Natural killer cell (primary cell): ENCODE results near the gene CCDC102B. TPM values are rescaled to one million over a fixed set of nuclear protein-coding genes. Genes with fewer than 3 reads are reported as not detected.
"Not testable (repeated sequence)": the region's sequence is repeated elsewhere in the genome, so short reads cannot be mapped to it uniquely, and the experiment has no call there.

ENCODE experiments used
- ATAC-seq, 3 donors: fragments of 150-1000 bp in 2 of 3; fragments of 200-7000 bp in 1 of 3; cut with Tn5 transposase; 1 replicate in 1 of 3; 2 replicates in 2 of 3; pipeline ENCODE4 v1.10.0; 2021; ENCODE audit warnings: mild to moderate bottlenecking in 2 of 3, moderate library complexity in 2 of 3
- DNase-seq, 2 donors: peaks; one replicate each; pipeline versions ENCODE4 v3.0.0 to v3.0.0-alpha.2; 2013 to 2021; ENCODE audit warnings: mixed read lengths in 1 of 2
- H3K27ac ChIP-seq: one replicate; pipeline ENCODE4 v1.5.1; 2013; ENCODE audit warnings: mild to moderate bottlenecking, low read length
- H3K27me3 ChIP-seq: one replicate; pipeline ENCODE4 v1.6.1; 2013; ENCODE audit warnings: low read length; ENCODE audit not compliant: control insufficient read depth, insufficient read depth
- H3K36me3 ChIP-seq: one replicate; pipeline ENCODE4 v1.6.1; 2013; ENCODE audit warnings: low read length; ENCODE audit not compliant: control insufficient read depth, insufficient read depth
- H3K4me1 ChIP-seq: one replicate; pipeline ENCODE4 v1.6.1; 2013; ENCODE audit warnings: low read length; ENCODE audit not compliant: control insufficient read depth, insufficient read depth
- H3K4me3 ChIP-seq: one replicate; pipeline ENCODE4 v1.5.1; 2013; ENCODE audit warnings: low read length
- H3K9me3 ChIP-seq: one replicate; pipeline ENCODE4 v1.6.1; 2013; ENCODE audit warnings: low read length; ENCODE audit not compliant: control insufficient read depth, insufficient read depth
- H3K27ac Mint-ChIP-seq, 2 donors: one replicate each; pipeline ENCODE4 v1.8.0; 2022; ENCODE audit warnings: mild to moderate bottlenecking in 2 of 2, mixed read lengths in 2 of 2, moderate library complexity in 1 of 2
- H3K27me3 Mint-ChIP-seq, 2 donors: one replicate each; pipeline ENCODE4 v1.8.0; 2022; ENCODE audit warnings: low read depth in 2 of 2, mixed read lengths in 2 of 2
- H3K36me3 Mint-ChIP-seq: one replicate; pipeline ENCODE4 v1.8.0; 2022; ENCODE audit warnings: mixed read lengths
- H3K4me1 Mint-ChIP-seq, 2 donors: one replicate each; pipeline ENCODE4 v1.8.0; 2022; ENCODE audit warnings: mixed read lengths in 2 of 2
- H3K4me3 Mint-ChIP-seq: one replicate; pipeline ENCODE4 v1.8.0; 2022; ENCODE audit warnings: mild to moderate bottlenecking, moderate library complexity, mixed read lengths
- H3K9me3 Mint-ChIP-seq, 2 donors: one replicate each; pipeline ENCODE4 v1.8.0; 2022; ENCODE audit warnings: mixed read lengths in 2 of 2
- CTCF ChIP-seq: fragments of 200-600 bp; IDR thresholded peaks from one replicate; pipeline ENCODE4 v1.8.0; 2022; ENCODE audit warnings: antibody characterized with exemption
- WGBS: methylation state at CpG from one replicate; pipeline ENCODE4 v1.1.7; 2013; ENCODE audit warnings: missing lambda C conversion rate; ENCODE audit not compliant: insufficient coverage; 5-methylcytosine and 5-hydroxymethylcytosine counted together
- intact Hi-C: fragments of 100-400 bp; cut with micrococcal nuclease; formaldehyde crosslinking; loops from one replicate; pipeline ENCODE4 v1.14.2; 2022
- total RNA-seq, 4 donors: library from RNA; stranded (reverse); fragments of 120-200 nt in 1 of 4; gene quantifications; one replicate each; pipeline versions ENCODE4 v1.2.3 to v1.2.4, GENCODE V29; 2013 to 2022

CCDC102B gene
- total RNA-seq, 3 donors from 2014 or later (not counting 1 experiment from before 2014, with no cell fraction given) = 6.9 to 9.9 (median 8.9) TPM

GRCh38 chr18:68997845-68998244 is 200.0 kb downstream of the CCDC102B start:
- no peaks in the 10 kb centered on the region for H3K36me3 ChIP-seq
- no peaks in the 10 kb centered on the region for H3K4me1 ChIP-seq
- WGBS = 89% methylated on average over 2 of the region's 3 CpGs
- H3K27ac ChIP-seq = no peak overlapping the region
- no peak overlapping the region for H3K27ac Mint-ChIP-seq
- H3K4me3 ChIP-seq = no peak overlapping the region
- peaks cover 13% of the 10 kb centered on the region in 2 donors for H3K9me3 Mint-ChIP-seq
- no peaks in the 10 kb centered on the region for H3K27me3 ChIP-seq
- H3K36me3 Mint-ChIP-seq = no peaks in the 10 kb centered on the region
- intact Hi-C loops = no loop called here
- no peaks in the 10 kb centered on the region for H3K27me3 Mint-ChIP-seq
- no peaks in the 10 kb centered on the region for H3K4me1 Mint-ChIP-seq
- ATAC-seq (no peak), DNase-seq (no peak)
- no peaks in the 10 kb centered on the region for H3K9me3 ChIP-seq
- no peak for TF ChIP-seq CTCF
- no peak overlapping the region for H3K4me3 Mint-ChIP-seq

GRCh38 chr18:69000366-69000765 is 202.5 kb downstream of the CCDC102B start:
- H3K9me3 ChIP-seq = no peaks in the 10 kb centered on the region
- DNase-seq (no peak), ATAC-seq (no peak)
- H3K27ac Mint-ChIP-seq = no peak overlapping the region
- peaks cover 4 to 10% of the 10 kb centered on the region in 2 donors for H3K9me3 Mint-ChIP-seq
- WGBS = no CpG with 5 or more reads among the region's 1 CpG
- no peaks in the 10 kb centered on the region for H3K36me3 ChIP-seq
- no peaks in the 10 kb centered on the region for H3K4me1 ChIP-seq
- no peak overlapping the region for H3K4me3 Mint-ChIP-seq
- H3K27ac ChIP-seq = no peak overlapping the region
- no peak overlapping the region for H3K4me3 ChIP-seq
- H3K4me1 Mint-ChIP-seq = no peaks in the 10 kb centered on the region
- intact Hi-C loops = no loop called here
- TF ChIP-seq CTCF = no peak
- no peaks in the 10 kb centered on the region for H3K27me3 ChIP-seq
- H3K36me3 Mint-ChIP-seq = no peaks in the 10 kb centered on the region
- H3K27me3 Mint-ChIP-seq = no peaks in the 10 kb centered on the region

- no peaks in the 10 kb centered on the region for H3K27me3 Mint-ChIP-seq
- H3K36me3 ChIP-seq = no peaks in the 10 kb centered on the region
- peaks cover 4 to 8% of the 10 kb centered on the region in 2 donors for H3K9me3 Mint-ChIP-seq
- H3K27ac ChIP-seq = no peak overlapping the region
- H3K4me1 Mint-ChIP-seq = no peaks in the 10 kb centered on the region
- H3K36me3 Mint-ChIP-seq = no peaks in the 10 kb centered on the region
- no peak overlapping the region for H3K4me3 Mint-ChIP-seq
- no peak overlapping the region for H3K27ac Mint-ChIP-seq
- no peak overlapping the region for H3K4me3 ChIP-seq
- TF ChIP-seq CTCF = no peak
- no peaks in the 10 kb centered on the region for H3K4me1 ChIP-seq
- H3K9me3 ChIP-seq = no peaks in the 10 kb centered on the region
- intact Hi-C loops = no loop called here
- no peak for DNase-seq
- ATAC-seq = no peak
- no peaks in the 10 kb centered on the region for H3K27me3 ChIP-seq
- WGBS = 94% methylated on average over 6 of the region's 6 CpGs
These were observed 204.4 kb downstream of the CCDC102B start for GRCh38 chr18:69002233-69002632.

- H3K4me1 ChIP-seq, H3K4me1 Mint-ChIP-seq, H3K27me3 ChIP-seq, ATAC-seq, DNase-seq, H3K4me3 ChIP-seq, H3K27ac ChIP-seq, H3K36me3 ChIP-seq, H3K9me3 ChIP-seq, intact Hi-C loops, H3K4me3 Mint-ChIP-seq, H3K27me3 Mint-ChIP-seq, H3K9me3 Mint-ChIP-seq, H3K27ac Mint-ChIP-seq, H3K36me3 Mint-ChIP-seq: not testable (repeated sequence)
- WGBS = no CpG with 5 or more reads among the region's 4 CpGs
These were observed 208.3 kb downstream of the CCDC102B start for GRCh38 chr18:69006212-69006611.
